Prostate gland (tissue), 2 donors: ENCODE measurements around the gene RET.

Source experiments
- CTCF ChIP-seq, 4 experiments: fragments of 200-600 bp in 2 of 4; fragments of 450-650 bp in 2 of 4; sonication (generic) in 2 of 4; IDR thresholded peaks; 1 replicate in 3 of 4; 2 replicates in 1 of 4; pipeline ENCODE4 v1.5.1; 2016 to 2019; ENCODE audit warnings: antibody characterized with exemption in 4 of 4, mild to moderate bottlenecking in 2 of 4, moderate library complexity in 2 of 4
- POLR2AphosphoS5 ChIP-seq: sonication (generic); formaldehyde crosslinking; IDR thresholded peaks from one replicate; pipeline ENCODE4 v1.6.1; 2017; ENCODE audit warnings: antibody characterized with exemption

GRCh38 chr10:43043773-43044447, 33.0 kb upstream of the RET start:
- TF ChIP-seq CTCF (IDR thresholded peaks at IDR 0.05) (no peak), POLR2AphosphoS5 (no peak)
